SH-SY5Y (cell line): ENCODE results near the gene STPG4.
A peak's percentile ranks its signal among the peaks of the same experiment; 100 is the strongest.

Experiments
- GATA2 ChIP-seq: IDR thresholded peaks from 2 replicates; pipeline ENCODE4 v1.6.1; 2011; ENCODE audit warnings: mild to moderate bottlenecking, low read depth, low read length
- GATA3 ChIP-seq: IDR thresholded peaks from 2 replicates; pipeline ENCODE4 v1.6.1; 2011; ENCODE audit warnings: low read depth, mild to moderate bottlenecking, low read length, moderate library complexity

Gene STPG4

DNA sequence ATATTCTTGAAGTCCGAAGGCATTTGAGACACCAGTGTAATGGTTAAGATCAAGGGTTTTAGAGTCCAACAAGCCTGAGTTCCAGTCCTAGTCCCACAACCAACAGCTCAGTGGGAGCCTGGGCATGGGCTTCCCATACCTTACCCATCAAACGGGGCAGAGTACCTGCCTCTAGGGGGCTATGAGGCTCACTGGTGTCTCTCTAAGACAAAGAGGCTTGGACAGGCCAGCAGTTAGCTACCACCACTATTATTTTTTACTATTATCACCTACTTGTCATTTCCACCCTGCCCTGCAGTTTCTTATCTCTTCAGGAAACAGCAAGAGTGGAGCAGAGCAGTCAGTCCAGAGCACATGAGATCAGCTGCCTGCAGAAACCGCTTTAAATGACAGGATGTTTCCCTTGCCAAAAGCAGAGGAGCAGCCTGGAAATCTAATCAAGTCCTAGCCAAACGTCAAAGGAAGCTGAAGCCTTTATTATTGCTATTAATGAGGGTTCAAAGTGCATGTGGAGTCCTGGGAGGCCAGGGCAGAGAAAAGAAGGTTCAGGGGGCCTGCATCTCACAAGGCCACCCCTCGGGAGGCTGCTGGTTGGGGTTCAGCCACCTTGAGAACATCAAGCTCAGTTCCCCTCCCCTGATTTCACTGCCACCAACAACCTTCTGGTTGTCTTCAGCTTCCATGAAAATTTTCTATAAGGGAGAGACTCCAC, 66.6 kb downstream of the STPG4 start:
- TF ChIP-seq GATA3 (no peak; the same call in none of the 2 replicates), GATA2 (peak; percentile 97)

GRCh38 chr2:47087051-47087450, 68.1 kb downstream of the STPG4 start:
- TF ChIP-seq GATA3: no peak
- no peak for TF ChIP-seq GATA2

- TF ChIP-seq GATA3: no peak
- peak; percentile 96 for TF ChIP-seq GATA2
These were observed 68.5 kb downstream of the STPG4 start for GRCh38 chr2:47086571-47086970.

DNA sequence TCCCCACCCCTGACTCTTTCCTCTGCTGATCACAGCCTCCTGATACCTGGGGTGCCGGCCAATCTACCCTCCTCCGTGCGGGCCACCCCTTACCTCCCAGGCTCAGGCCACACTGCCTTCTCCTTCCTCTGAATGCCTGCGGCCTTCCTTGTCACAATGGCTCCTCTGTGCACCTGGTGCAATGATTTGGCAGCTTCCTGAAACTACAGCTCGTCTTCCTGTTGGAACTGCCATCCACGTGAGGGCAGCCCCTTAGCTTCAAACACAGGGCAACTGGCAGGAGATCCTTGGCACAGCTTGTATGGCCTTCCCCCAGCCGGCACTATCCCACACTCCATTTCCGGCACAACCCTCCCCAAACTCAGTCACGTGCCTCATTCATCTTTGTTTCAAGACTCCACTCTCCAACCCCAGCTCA, 69.0 kb downstream of the STPG4 start:
- TF ChIP-seq GATA3 (no peak), GATA2 (no peak)

- TF ChIP-seq GATA3: no peak
- no peak for TF ChIP-seq GATA2
These were observed 71.0 kb downstream of the STPG4 start for GRCh38 chr2:47083886-47084687.

DNA sequence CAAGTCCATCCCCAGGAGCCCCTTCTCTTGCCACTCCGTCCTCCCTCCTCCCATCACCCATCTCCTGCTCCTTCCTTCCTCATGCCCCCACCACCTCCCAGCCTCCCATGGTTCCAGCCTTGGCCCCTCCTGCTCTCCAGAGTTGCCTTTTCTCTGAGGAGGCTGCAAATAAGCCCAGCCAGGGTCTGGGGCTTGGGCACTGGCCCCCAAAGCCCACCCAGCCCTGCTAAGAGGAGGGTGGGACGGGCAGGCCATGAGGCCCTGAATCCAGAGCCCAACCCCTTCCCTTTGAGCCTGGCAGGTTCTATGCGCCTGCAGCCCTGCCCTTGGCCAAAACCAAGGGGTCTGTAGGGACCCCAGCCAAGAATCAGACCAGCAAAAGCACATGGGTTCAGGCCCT, 71.6 kb downstream of the STPG4 start:
- TF ChIP-seq GATA2: no peak
- no peak for TF ChIP-seq GATA3

- no peak for TF ChIP-seq GATA2
- no peak for TF ChIP-seq GATA3
These were observed 72.1 kb downstream of the STPG4 start for GRCh38 chr2:47083005-47083404.

DNA sequence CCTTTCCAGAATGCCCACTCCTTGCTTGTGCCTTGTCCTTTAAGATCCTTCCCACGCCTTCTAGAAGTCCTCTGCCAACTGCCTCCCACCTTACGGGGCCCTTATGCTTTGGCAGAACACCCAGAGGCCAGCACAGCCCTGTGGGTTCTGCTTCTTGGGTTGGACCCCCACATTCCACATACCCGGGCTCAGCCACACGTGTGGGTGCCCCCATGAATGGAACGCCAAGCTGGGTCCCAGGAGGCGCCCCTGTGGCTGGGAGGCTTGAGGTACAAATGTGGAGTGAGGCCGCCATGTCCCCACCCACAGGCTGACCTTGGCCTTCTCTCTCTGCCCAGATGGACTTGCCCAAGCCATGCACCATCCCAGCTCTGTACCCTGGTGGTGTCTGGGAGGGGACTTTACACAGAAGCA, 74.2 kb downstream of the STPG4 start:
- TF ChIP-seq GATA3 (no peak), GATA2 (no peak)

- no peak for TF ChIP-seq GATA2
- no peak for TF ChIP-seq GATA3
These were observed 75.3 kb downstream of the STPG4 start for GRCh38 chr2:47079515-47080412.

DNA sequence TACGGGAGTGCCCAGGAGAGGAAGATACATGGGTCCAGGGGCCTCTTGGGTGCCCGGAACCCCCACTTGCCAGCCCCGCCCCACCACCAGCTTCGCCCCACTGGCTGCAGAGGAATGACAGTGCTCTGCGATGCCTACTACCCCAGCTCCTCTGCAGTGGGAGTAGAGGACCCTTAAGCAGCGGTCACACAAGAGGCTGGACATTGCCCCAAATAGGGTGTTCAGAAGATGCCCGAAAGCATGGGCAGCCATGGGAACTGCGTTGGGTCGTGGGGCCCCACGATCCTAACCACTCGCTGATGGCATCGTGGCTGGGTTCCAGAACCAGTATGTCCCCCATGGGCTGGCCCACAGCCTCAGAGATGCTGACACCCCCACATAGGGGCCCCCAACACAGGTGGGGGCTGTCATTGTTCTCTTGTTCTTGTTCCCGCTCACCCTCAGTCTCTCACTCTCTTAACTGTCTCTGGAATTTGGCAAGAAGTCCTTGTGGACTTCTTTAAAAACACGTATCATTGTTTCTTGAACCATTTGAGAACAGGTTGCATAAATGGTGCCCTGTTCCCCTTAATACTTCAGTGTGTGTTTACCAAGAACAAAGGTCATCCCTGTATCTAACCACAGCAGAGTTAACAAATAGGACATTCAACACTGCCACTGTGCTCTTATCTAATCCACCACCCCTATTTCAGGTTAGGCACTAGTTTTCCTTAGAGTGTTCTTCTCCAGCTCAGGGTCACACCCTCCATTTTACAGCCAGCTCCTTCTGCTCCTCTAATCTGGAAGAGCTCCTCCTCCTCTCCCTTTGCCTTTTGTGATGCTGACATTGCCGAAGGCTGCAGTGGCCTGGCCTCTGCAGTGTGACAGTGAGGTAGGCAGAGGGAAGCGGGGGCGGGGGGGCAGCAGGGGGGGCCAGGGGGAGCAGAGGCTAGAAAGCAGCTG, 76.3 kb downstream of the STPG4 start:
- TF ChIP-seq GATA3: no peak
- no peak for TF ChIP-seq GATA2

- TF ChIP-seq GATA3 (no peak), GATA2 (no peak)
These were observed 77.5 kb downstream of the STPG4 start for GRCh38 chr2:47077442-47078117.

DNA sequence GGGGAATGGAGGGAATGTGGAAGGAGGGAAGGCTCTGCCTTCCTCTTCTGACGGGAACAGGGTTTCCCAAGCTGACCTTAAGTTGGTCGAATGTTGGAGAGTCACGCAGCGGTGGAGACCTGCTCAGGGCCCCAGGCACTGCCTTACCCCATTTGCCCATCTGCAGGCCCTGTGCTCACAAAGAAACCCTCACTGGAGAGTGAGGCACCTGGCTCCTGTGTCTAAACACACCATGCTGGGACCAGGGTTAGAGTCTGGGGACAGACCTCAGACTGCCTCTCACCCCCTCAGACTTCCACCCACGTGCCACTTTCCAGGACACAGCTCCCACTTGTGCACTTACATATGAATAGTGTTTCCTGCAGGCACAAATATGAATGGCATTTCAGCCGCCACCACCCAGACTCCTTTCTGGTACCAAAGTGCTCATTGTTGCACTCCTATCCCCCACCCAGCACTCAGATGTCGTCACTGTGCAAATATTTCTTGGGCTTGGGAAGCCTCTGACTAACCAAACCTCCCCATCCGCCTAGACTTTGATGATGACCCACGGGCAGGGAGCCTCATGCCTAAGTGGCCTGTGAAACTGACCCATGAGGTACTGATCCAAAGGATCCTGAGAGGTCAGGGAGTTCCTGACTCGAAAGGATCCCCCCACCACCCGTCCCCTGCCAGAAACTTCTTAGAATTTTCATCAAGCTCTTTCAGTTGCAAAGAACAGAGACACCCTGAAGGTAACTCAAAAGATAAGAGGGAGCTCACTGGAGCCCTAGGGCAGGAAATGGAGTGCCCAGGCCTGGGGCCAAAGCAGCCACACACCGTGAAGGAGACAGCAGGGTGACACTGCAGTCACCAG, 78.3 kb downstream of the STPG4 start:
- no peak for TF ChIP-seq GATA3
- no peak for TF ChIP-seq GATA2
